ENCODE data around the gene BTBD9. TPM values are rescaled to one million over a fixed set of nuclear protein-coding genes. Genes with fewer than 3 reads are reported as not detected.

Gene BTBD9
- total RNA-seq, 1 experiment from 2014 or later, result 19.4 TPM

DNA sequence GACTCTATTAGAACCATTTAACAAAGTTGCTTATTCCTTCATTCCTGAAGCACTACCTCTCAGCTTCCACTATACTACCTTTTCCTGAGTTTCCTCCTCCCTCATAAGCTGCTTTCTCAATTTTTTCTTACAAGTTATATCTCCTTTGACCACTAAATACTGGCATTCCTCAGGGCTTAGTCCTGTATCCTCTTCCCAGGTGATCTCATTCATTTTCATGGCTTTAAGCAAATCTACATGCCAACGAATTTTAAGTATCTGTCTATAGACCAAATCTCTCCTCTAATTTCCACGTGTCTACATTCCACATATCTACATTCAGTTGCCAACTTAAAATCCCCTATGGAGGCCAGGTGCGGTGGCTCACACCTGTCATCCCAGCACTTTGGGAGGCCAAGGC is 134.7 kb downstream of the BTBD9 start:
- TF ChIP-seq, protein P1, sequence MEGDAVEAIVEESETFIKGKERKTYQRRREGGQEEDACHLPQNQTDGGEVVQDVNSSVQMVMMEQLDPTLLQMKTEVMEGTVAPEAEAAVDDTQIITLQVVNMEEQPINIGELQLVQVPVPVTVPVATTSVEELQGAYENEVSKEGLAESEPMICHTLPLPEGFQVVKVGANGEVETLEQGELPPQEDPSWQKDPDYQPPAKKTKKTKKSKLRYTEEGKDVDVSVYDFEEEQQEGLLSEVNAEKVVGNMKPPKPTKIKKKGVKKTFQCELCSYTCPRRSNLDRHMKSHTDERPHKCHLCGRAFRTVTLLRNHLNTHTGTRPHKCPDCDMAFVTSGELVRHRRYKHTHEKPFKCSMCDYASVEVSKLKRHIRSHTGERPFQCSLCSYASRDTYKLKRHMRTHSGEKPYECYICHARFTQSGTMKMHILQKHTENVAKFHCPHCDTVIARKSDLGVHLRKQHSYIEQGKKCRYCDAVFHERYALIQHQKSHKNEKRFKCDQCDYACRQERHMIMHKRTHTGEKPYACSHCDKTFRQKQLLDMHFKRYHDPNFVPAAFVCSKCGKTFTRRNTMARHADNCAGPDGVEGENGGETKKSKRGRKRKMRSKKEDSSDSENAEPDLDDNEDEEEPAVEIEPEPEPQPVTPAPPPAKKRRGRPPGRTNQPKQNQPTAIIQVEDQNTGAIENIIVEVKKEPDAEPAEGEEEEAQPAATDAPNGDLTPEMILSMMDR (IDR thresholded peaks at IDR 0.05; ENCODE audit: unreplicated experiment), result no peak
- intact Hi-C loops (cut with micrococcal nuclease; ENCODE audit: unreplicated experiment), result no loop called here
- Mint-ChIP-seq H3K27me3 (ENCODE audit: unreplicated experiment) (no peaks in the 10 kb centered on the region), H3K9me3 (ENCODE audit: low read depth, unreplicated experiment) (no peaks in the 10 kb centered on the region), H3K36me3 (ENCODE audit: insufficient read depth, unreplicated experiment) (no peaks in the 10 kb centered on the region), H3K27ac (ENCODE audit: unreplicated experiment) (no peak overlapping the region), H3K4me1 (ENCODE audit: low read depth, unreplicated experiment) (peaks cover 5% of the 10 kb centered on the region), H3K4me3 (ENCODE audit: low read depth, unreplicated experiment) (no peak overlapping the region)
- no peak for DNase-seq
- CTCF ChIA-PET, result interaction anchor here (0.7 kb wide), 1 partner anchor 352 kb away, joined by 4 read pairs; no protein-coding TSS in a partner anchor
- BruUV-seq (replicated peaks), result no TSS peak

- Mint-ChIP-seq H3K27me3 (ENCODE audit: unreplicated experiment) (no peaks in the 10 kb centered on the region), H3K4me1 (ENCODE audit: low read depth, unreplicated experiment) (no peaks in the 10 kb centered on the region), H3K36me3 (ENCODE audit: insufficient read depth, unreplicated experiment) (no peaks in the 10 kb centered on the region), H3K4me3 (ENCODE audit: low read depth, unreplicated experiment) (no peak overlapping the region), H3K27ac (ENCODE audit: unreplicated experiment) (no peak overlapping the region), H3K9me3 (ENCODE audit: low read depth, unreplicated experiment) (no peaks in the 10 kb centered on the region)
- intact Hi-C loops (cut with micrococcal nuclease; ENCODE audit: unreplicated experiment), result no loop called here
- DNase-seq, result no peak
- TF ChIP-seq, protein P1 (IDR thresholded peaks at IDR 0.05; ENCODE audit: unreplicated experiment), result no peak
- no TSS peak for BruUV-seq (replicated peaks)
- CTCF ChIA-PET, result no interaction called here
Observed at GRCh38 chr6:38503960-38504682, 135.6 kb downstream of the BTBD9 start.

DNA sequence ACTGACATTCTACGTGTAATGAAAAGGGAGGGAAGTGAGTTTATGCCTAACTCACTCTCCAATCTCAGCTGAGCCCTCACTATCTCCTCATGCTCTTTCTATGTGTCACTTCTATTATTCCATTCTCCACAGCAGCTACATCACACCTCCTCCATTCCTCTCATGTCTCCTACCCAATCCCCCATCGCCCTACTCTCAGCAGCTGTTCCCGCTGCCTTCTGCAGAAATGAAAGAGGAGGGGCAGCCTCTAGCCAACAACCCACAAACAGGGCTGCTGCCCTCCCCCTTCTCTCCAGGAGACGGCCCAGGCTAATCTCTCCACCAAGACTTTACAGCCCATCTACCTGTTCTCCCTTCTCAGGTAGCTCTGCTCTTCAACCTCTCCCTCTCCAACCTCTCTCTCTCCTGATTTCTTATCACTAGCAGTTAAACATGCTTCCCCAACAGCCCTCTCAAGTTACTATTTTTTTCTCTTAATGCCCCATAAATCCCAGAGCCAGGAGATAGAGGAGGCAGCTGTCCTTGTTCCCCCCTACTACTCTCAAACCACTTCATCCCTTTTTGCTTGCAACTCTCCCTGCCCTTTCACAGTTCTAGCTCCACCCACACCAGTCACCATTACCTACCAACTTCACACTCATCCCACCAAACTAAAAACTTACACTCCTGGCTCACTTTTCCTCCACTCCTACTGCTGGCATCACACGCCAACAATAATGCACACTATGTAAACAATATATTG is 136.5 kb downstream of the BTBD9 start:
- no peak for DNase-seq
- Mint-ChIP-seq H3K27me3 (ENCODE audit: unreplicated experiment) (no peaks in the 10 kb centered on the region), H3K4me1 (ENCODE audit: low read depth, unreplicated experiment) (no peaks in the 10 kb centered on the region), H3K4me3 (ENCODE audit: low read depth, unreplicated experiment) (no peak overlapping the region), H3K9me3 (ENCODE audit: low read depth, unreplicated experiment) (no peaks in the 10 kb centered on the region), H3K36me3 (ENCODE audit: insufficient read depth, unreplicated experiment) (no peaks in the 10 kb centered on the region), H3K27ac (ENCODE audit: unreplicated experiment) (no peak overlapping the region)
- intact Hi-C loops (cut with micrococcal nuclease; ENCODE audit: unreplicated experiment), result no loop called here
- CTCF ChIA-PET, result no interaction called here
- BruUV-seq (replicated peaks), result no TSS peak
- TF ChIP-seq, protein P1 (IDR thresholded peaks at IDR 0.05; ENCODE audit: unreplicated experiment), result no peak

DNA sequence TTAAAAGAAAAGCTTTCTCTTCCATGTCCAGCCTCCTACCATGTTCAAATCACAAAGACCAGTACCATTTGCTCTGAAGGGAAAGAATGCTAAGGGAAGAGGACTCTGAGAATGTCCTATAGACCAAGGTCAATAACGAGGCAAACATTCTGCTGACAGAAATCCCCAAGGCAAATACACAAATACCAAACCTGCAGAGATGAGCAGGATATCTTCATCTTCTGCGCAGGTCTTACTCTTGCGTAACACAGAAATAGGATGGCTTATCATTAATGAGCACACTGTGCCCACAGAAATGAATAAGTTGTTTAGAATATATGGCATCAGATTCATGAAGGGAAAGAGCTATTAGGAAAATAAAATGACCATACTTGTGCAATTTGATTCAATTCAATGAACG is 137.3 kb downstream of the BTBD9 start:
- Mint-ChIP-seq H3K36me3 (ENCODE audit: insufficient read depth, unreplicated experiment) (no peaks in the 10 kb centered on the region), H3K27ac (ENCODE audit: unreplicated experiment) (no peak overlapping the region), H3K4me1 (ENCODE audit: low read depth, unreplicated experiment) (no peaks in the 10 kb centered on the region), H3K27me3 (ENCODE audit: unreplicated experiment) (no peaks in the 10 kb centered on the region), H3K9me3 (ENCODE audit: low read depth, unreplicated experiment) (no peaks in the 10 kb centered on the region), H3K4me3 (ENCODE audit: low read depth, unreplicated experiment) (no peak overlapping the region)
- no TSS peak for BruUV-seq (replicated peaks)
- TF ChIP-seq, protein P1 (IDR thresholded peaks at IDR 0.05; ENCODE audit: unreplicated experiment), result no peak
- CTCF ChIA-PET, result no interaction called here
- intact Hi-C loops (cut with micrococcal nuclease; ENCODE audit: unreplicated experiment), result no loop called here
- no peak for DNase-seq

Data from Calu3 (cell line).